IPS-15b (cell line): ENCODE results near the gene CABP7.
A peak's percentile ranks its signal among the peaks of the same experiment; 100 is the strongest.

Source experiments
- H3K27me3 ChIP-seq: one replicate; pipeline ENCODE4 v1.6.1; 2013; ENCODE audit warnings: low read length; ENCODE audit not compliant: control insufficient read depth, insufficient read depth
- H3K36me3 ChIP-seq: one replicate; pipeline ENCODE4 v1.6.1; 2013; ENCODE audit warnings: low read length; ENCODE audit not compliant: control insufficient read depth, insufficient read depth
- H3K4me1 ChIP-seq: one replicate; pipeline ENCODE4 v1.6.1; 2013; ENCODE audit warnings: mild to moderate bottlenecking, low read length; ENCODE audit not compliant: control insufficient read depth, insufficient read depth
- H3K4me3 ChIP-seq: one replicate; pipeline ENCODE4 v1.5.1; 2013; ENCODE audit warnings: low read depth, low read length
- H3K9ac ChIP-seq: one replicate; pipeline ENCODE4 v1.6.1; 2013; ENCODE audit warnings: low read depth, mild to moderate bottlenecking, low read length
- H3K9me3 ChIP-seq: one replicate; pipeline ENCODE4 v1.6.1; 2013; ENCODE audit warnings: mild to moderate bottlenecking, low read length; ENCODE audit not compliant: control insufficient read depth, insufficient read depth

The CABP7 gene

GRCh38 chr22:29719899-29720645 is at the start of gene CABP7:
TSS of gene CABP7 (plus strand) at chr22:29720003. CDS start at chr22:29720425, 422 bp downstream.
- Histone ChIP-seq H3K36me3 (no peaks in the 10 kb centered on the region), H3K4me1 (no peaks in the 10 kb centered on the region), H3K9ac (no peak within 1 kb of the TSS), H3K27me3 (peaks cover 27% of the 10 kb centered on the region), H3K4me3 (peak within 1 kb of the TSS; percentile 39), H3K9me3 (no peaks in the 10 kb centered on the region)

GRCh38 chr22:29670626-29671025 is 49.2 kb upstream of the CABP7 start:
- Histone ChIP-seq H3K36me3 (peaks cover 42% of the 10 kb centered on the region), H3K27me3 (no peaks in the 10 kb centered on the region), H3K4me3 (no peak overlapping the region), H3K9me3 (no peaks in the 10 kb centered on the region), H3K9ac (no peak overlapping the region), H3K4me1 (no peaks in the 10 kb centered on the region)

- Histone ChIP-seq H3K9ac (no peak overlapping the region), H3K27me3 (no peaks in the 10 kb centered on the region), H3K4me1 (no peaks in the 10 kb centered on the region), H3K36me3 (peaks cover 46% of the 10 kb centered on the region), H3K9me3 (no peaks in the 10 kb centered on the region), H3K4me3 (no peak overlapping the region)
Measured at GRCh38 chr22:29673361-29674066, 46.3 kb upstream of the CABP7 start.

- Histone ChIP-seq H3K4me1 (no peaks in the 10 kb centered on the region), H3K9ac (no peak overlapping the region), H3K9me3 (no peaks in the 10 kb centered on the region), H3K27me3 (no peaks in the 10 kb centered on the region), H3K36me3 (peaks cover 47% of the 10 kb centered on the region), H3K4me3 (no peak overlapping the region)
Measured at GRCh38 chr22:29674121-29674520, 45.7 kb upstream of the CABP7 start.

GRCh38 chr22:29679316-29679715 is 40.5 kb upstream of the CABP7 start:
- H3K27me3 ChIP-seq, result no peaks in the 10 kb centered on the region
- no peak overlapping the region for H3K4me3 ChIP-seq
- peaks cover 39% of the 10 kb centered on the region for H3K36me3 ChIP-seq
- no peaks in the 10 kb centered on the region for H3K9me3 ChIP-seq
- H3K4me1 ChIP-seq, result no peaks in the 10 kb centered on the region
- no peak overlapping the region for H3K9ac ChIP-seq

GRCh38 chr22:29683536-29683935 is 36.3 kb upstream of the CABP7 start:
- Histone ChIP-seq H3K9ac (no peak overlapping the region), H3K4me3 (no peak overlapping the region), H3K4me1 (no peaks in the 10 kb centered on the region), H3K27me3 (no peaks in the 10 kb centered on the region), H3K36me3 (peaks cover 13% of the 10 kb centered on the region), H3K9me3 (no peaks in the 10 kb centered on the region)

- Histone ChIP-seq H3K36me3 (peaks cover 12% of the 10 kb centered on the region), H3K4me1 (peaks cover 2% of the 10 kb centered on the region)
Measured at GRCh38 chr22:29684244-29684643, 35.6 kb upstream of the CABP7 start.

GRCh38 chr22:29689206-29689879 is 30.5 kb upstream of the CABP7 start:
- Histone ChIP-seq H3K4me1 (peaks cover 37% of the 10 kb centered on the region), H3K36me3 (peaks cover 3% of the 10 kb centered on the region), H3K27me3 (no peaks in the 10 kb centered on the region), H3K4me3 (no peak overlapping the region), H3K9ac (no peak overlapping the region), H3K9me3 (no peaks in the 10 kb centered on the region)

More at GRCh38 chr22:29684244-29684643, 35.6 kb upstream of the CABP7 start:
- no peak overlapping the region for H3K9ac ChIP-seq
- no peaks in the 10 kb centered on the region for H3K27me3 ChIP-seq
- no peak overlapping the region for H3K4me3 ChIP-seq
- no peaks in the 10 kb centered on the region for H3K9me3 ChIP-seq

GRCh38 chr22:29689880-29690213 is 30.0 kb upstream of the CABP7 start:
- H3K36me3 ChIP-seq, result peaks cover 3% of the 10 kb centered on the region

GRCh38 chr22:29690476-29690875 is 29.3 kb upstream of the CABP7 start:
- H3K4me1 ChIP-seq, result peaks cover 37% of the 10 kb centered on the region
- peaks cover 7% of the 10 kb centered on the region for H3K36me3 ChIP-seq
- H3K9me3 ChIP-seq, result no peaks in the 10 kb centered on the region
- H3K4me3 ChIP-seq, result no peak overlapping the region
- no peaks in the 10 kb centered on the region for H3K27me3 ChIP-seq
- H3K9ac ChIP-seq, result no peak overlapping the region

More at GRCh38 chr22:29689880-29690213, 30.0 kb upstream of the CABP7 start:
- H3K9me3 ChIP-seq, result no peaks in the 10 kb centered on the region
- peaks cover 37% of the 10 kb centered on the region for H3K4me1 ChIP-seq
- no peak overlapping the region for H3K4me3 ChIP-seq
- H3K27me3 ChIP-seq, result no peaks in the 10 kb centered on the region
- H3K9ac ChIP-seq, result no peak overlapping the region

- peaks cover 16% of the 10 kb centered on the region for H3K36me3 ChIP-seq
- H3K4me1 ChIP-seq, result peaks cover 37% of the 10 kb centered on the region
- no peak overlapping the region for H3K4me3 ChIP-seq
- H3K9me3 ChIP-seq, result no peaks in the 10 kb centered on the region
- peak overlapping the region; percentile 32 for H3K9ac ChIP-seq
- H3K27me3 ChIP-seq, result no peaks in the 10 kb centered on the region
Measured at GRCh38 chr22:29691636-29692326, 28.0 kb upstream of the CABP7 start.
